B cell (primary cell): ENCODE results near the gene GABRD. TPM values are rescaled to one million over a fixed set of nuclear protein-coding genes. Genes with fewer than 3 reads are reported as not detected.

ENCODE experiments used
- ATAC-seq: fragments of 200-7000 bp; cut with Tn5 transposase; one replicate; pipeline ENCODE4 v1.10.0; 2021; ENCODE audit warnings: low read depth, mild to moderate bottlenecking, moderate number of reproducible peaks, moderate library complexity
- CTCF ChIA-PET: fragments of 350-600 bp; sonication (Branson Sonifier 250); formaldehyde crosslinking; loops from one replicate; lab custom pipeline; 2021; ENCODE audit warnings: antibody characterized with exemption, inconsistent platforms; lab: Charles Lee
- POLR2A ChIA-PET: fragments of 350-600 bp; sonication (Branson Sonifier 250); formaldehyde crosslinking; loops from one replicate; lab custom pipeline; 2021; ENCODE audit warnings: antibody characterized with exemption; lab: Charles Lee
- DNase-seq: peaks from one replicate; pipeline ENCODE4 v3.0.0; 2013
- H2AFZ ChIP-seq: 2 replicates; pipeline ENCODE4 v1.6.1; 2012; ENCODE audit warnings: mild to moderate bottlenecking, low read depth, low read length; ENCODE audit not compliant: insufficient read depth, poor library complexity, severe bottlenecking
- H3K27ac ChIP-seq, 2 donors: 1 replicate in 1 of 2; 2 replicates in 1 of 2; pipeline ENCODE4 v1.5.1; 2012 to 2013; ENCODE audit warnings: low read length in 2 of 2, mild to moderate bottlenecking in 2 of 2, moderate library complexity in 1 of 2
- H3K27me3 ChIP-seq, 4 experiments: fragments of 200-600 bp in 1 of 4; sonication (generic) in 1 of 4; replicated peaks in 1 of 4; 1 replicate in 2 of 4; 2 replicates in 2 of 4; pipeline versions ENCODE4 v1.6.1 to v1.7.0; 2013 to 2016; ENCODE audit warnings: low read length in 3 of 4, mild to moderate bottlenecking in 2 of 4, mixed read lengths in 1 of 4, moderate library complexity in 1 of 4; ENCODE audit not compliant: insufficient read depth in 4 of 4, control insufficient read depth in 3 of 4; ENCODE audit errors: control extremely low read depth in 1 of 4
- H3K36me3 ChIP-seq, 2 experiments: replicated peaks in 1 of 2; 1 replicate in 1 of 2; 2 replicates in 1 of 2; pipeline versions ENCODE4 v1.6.1 to v1.7.1; 2013; ENCODE audit warnings: low read length in 1 of 2; ENCODE audit not compliant: insufficient read depth in 2 of 2, control insufficient read depth in 1 of 2; ENCODE audit errors: control extremely low read depth in 1 of 2, extremely low read depth in 1 of 2
- H3K4me1 ChIP-seq, 2 donors: fragments of 200-600 bp in 1 of 2; sonication (generic) in 1 of 2; 1 replicate in 1 of 2; 2 replicates in 1 of 2; pipeline versions ENCODE4 v1.5.1 to v1.6.1; 2013 to 2017; ENCODE audit warnings: low read length in 2 of 2; ENCODE audit not compliant: control insufficient read depth in 2 of 2, insufficient read depth in 2 of 2
- H3K4me2 ChIP-seq: replicated peaks from 2 replicates; pipeline ENCODE3; 2012; ENCODE audit warnings: mild to moderate bottlenecking, low read depth, low read length; ENCODE audit not compliant: poor library complexity, severe bottlenecking
- H3K4me3 ChIP-seq, 5 experiments: fragments of 200-600 bp in 1 of 5; sonication (generic) in 1 of 5; 1 replicate in 3 of 5; 2 replicates in 2 of 5; pipeline versions ENCODE4 v1.5.1 to v1.7.0; 2011 to 2016; ENCODE audit warnings: low read length in 4 of 5, mild to moderate bottlenecking in 4 of 5, low read depth in 2 of 5, control low read depth in 1 of 5, moderate library complexity in 1 of 5; ENCODE audit not compliant: insufficient read depth in 1 of 5; ENCODE audit errors: control extremely low read depth in 1 of 5, extremely low read depth in 1 of 5
- H3K79me2 ChIP-seq: fragments of 200-600 bp; sonication (generic); one replicate; pipeline ENCODE4 v1.6.0; 2016; ENCODE audit warnings: low read length; ENCODE audit not compliant: control insufficient read depth, insufficient read depth
- H3K9ac ChIP-seq: fragments of 200-600 bp; sonication (generic); 2 replicates; pipeline ENCODE4 v1.6.1; 2017; ENCODE audit warnings: mild to moderate bottlenecking, low read length, moderate library complexity
- H3K9me3 ChIP-seq, 3 donors: one replicate each; pipeline versions ENCODE4 v1.6.1 to v1.7.1; 2013; ENCODE audit warnings: low read length in 2 of 3; ENCODE audit not compliant: control insufficient read depth in 2 of 3, insufficient read depth in 1 of 3; ENCODE audit errors: control extremely low read depth in 1 of 3
- H4K20me1 ChIP-seq: 2 replicates; pipeline ENCODE4 v1.6.0; 2012; ENCODE audit warnings: mild to moderate bottlenecking, low read length; ENCODE audit not compliant: insufficient read depth, control insufficient read depth, poor library complexity, severe bottlenecking
- H3K27ac Mint-ChIP-seq: one replicate; pipeline ENCODE4 v1.8.0; 2021; ENCODE audit warnings: mixed read lengths
- H3K27me3 Mint-ChIP-seq: one replicate; pipeline ENCODE4 v1.8.0; 2021; ENCODE audit warnings: mixed read lengths
- H3K4me1 Mint-ChIP-seq: one replicate; pipeline ENCODE4 v1.8.0; 2021; ENCODE audit warnings: mixed read lengths
- H3K4me3 Mint-ChIP-seq: one replicate; pipeline ENCODE4 v1.8.0; 2021; ENCODE audit warnings: mixed read lengths
- H3K9me3 Mint-ChIP-seq: one replicate; pipeline ENCODE4 v1.8.0; 2022; ENCODE audit warnings: mixed read lengths; ENCODE audit not compliant: insufficient read depth
- CTCF ChIP-seq: fragments of 200-600 bp; IDR thresholded peaks from one replicate; pipeline ENCODE4 v1.8.0; 2022; ENCODE audit warnings: antibody characterized with exemption, mild to moderate bottlenecking
- EZH2 ChIP-seq: IDR thresholded peaks from 2 replicates; pipeline ENCODE4 v1.6.1; 2012; ENCODE audit warnings: borderline replicate concordance, low read depth, mild to moderate bottlenecking, moderate library complexity, low read length; ENCODE audit not compliant: insufficient read depth, poor library complexity, severe bottlenecking
- WGBS: methylation state at CpG from one replicate; pipeline ENCODE4 v1.1.5; 2013; ENCODE audit warnings: missing lambda C conversion rate; ENCODE audit not compliant: insufficient coverage; 5-methylcytosine and 5-hydroxymethylcytosine counted together
- intact Hi-C: fragments of 100-400 bp; cut with micrococcal nuclease; formaldehyde crosslinking; loops from one replicate; pipeline ENCODE4 v1.10.0; 2022
- polyA plus RNA-seq: library from polyadenylated mRNA; depleted of rRNA; stranded (reverse); fragments of >200 nt; gene quantifications from 2 replicates; pipeline ENCODE4 v1.2.3, GENCODE V29; 2012
- total RNA-seq, 2 donors: library from RNA; stranded (reverse); fragments of 120-200 nt in 1 of 2; gene quantifications; 1 replicate in 1 of 2; 2 replicates in 1 of 2; pipeline versions ENCODE4 v1.2.3 to v1.2.4, GENCODE V29; 2013 to 2022

Gene GABRD
- total and polyA plus RNA-seq, 2 donors (not counting 1 experiment from before 2014, with no cell fraction given), result not detected

GRCh38 chr1:2044510-2045319 lies 25.6 kb downstream of the GABRD start:
- Histone ChIP-seq H3K27ac (no peak overlapping the region), H3K79me2 (peaks cover 12% of the 10 kb centered on the region), H3K4me3 (peak overlapping the region in 3 of 5 experiments; percentile 29 to 47 (median 35)), H3K4me2 (peak overlapping the region; percentile 85), H4K20me1 (no peaks in the 10 kb centered on the region), H3K27me3 (peaks cover 0 to 39% (median 15%) of the 10 kb centered on the region in 4 experiments), H3K4me1 (peaks cover 19 to 26% of the 10 kb centered on the region in 2 donors), H2AFZ (peak overlapping the region; percentile 77), H3K36me3 (no peaks in the 10 kb centered on the region), H3K9me3 (peaks cover 0 to 3% (median 0%) of the 10 kb centered on the region in 3 donors), H3K9ac (peak overlapping the region; percentile 25)
- POLR2A ChIA-PET, result interaction anchor here (0.6 to 0.7 kb wide), 2 partner anchors 48 to 135 kb away, joined by 3 to 4 read pairs; no protein-coding TSS in a partner anchor
- peak; percentile 84 for ATAC-seq
- Mint-ChIP-seq H3K4me3 (peak overlapping the region; percentile 67), H3K4me1 (peaks cover 27% of the 10 kb centered on the region), H3K27me3 (peaks cover 14% of the 10 kb centered on the region), H3K9me3 (no peaks in the 10 kb centered on the region), H3K27ac (no peak overlapping the region)
- WGBS, result 13% methylated on average over 75 of the region's 75 CpGs
- TF ChIP-seq CTCF (peak; percentile 90), EZH2 (no peak)
- DNase-seq, result peak; percentile 86
- intact Hi-C loops, result loop anchor here (2.0 kb wide), 1 partner anchor 136 kb away; no protein-coding TSS in a partner anchor
- CTCF ChIA-PET, result interaction anchor here (0.6 to 3.5 kb wide), 23 partner anchors 8 to 601 kb away, joined by 3 to 30 read pairs (median 4); no protein-coding TSS in a partner anchor
